Right atrium auricular region (tissue), 2 donors: Measurements from ENCODE around the gene CAMTA1. TPM values are rescaled to one million over a fixed set of nuclear protein-coding genes. Genes with fewer than 3 reads are reported as not detected.

ENCODE experiments used
- DNase-seq: peaks from one replicate; pipeline ENCODE4 v3.0.0-alpha.2; 2019; ENCODE audit warnings: low spot score
- H3K27ac ChIP-seq, 2 donors: fragments of 200-600 bp; sonication (generic); 1 replicate in 1 of 2; 2 replicates in 1 of 2; pipeline ENCODE4 v1.5.1; 2016 to 2019
- H3K27me3 ChIP-seq, 2 donors: fragments of 200-600 bp; sonication (generic); one replicate each; pipeline versions ENCODE4 v1.5.1 to v1.6.0; 2017 to 2019
- H3K36me3 ChIP-seq: fragments of 200-600 bp; sonication (generic); one replicate; pipeline ENCODE4 v1.5.1; 2016
- H3K4me1 ChIP-seq, 2 donors: fragments of 200-600 bp; sonication (generic); one replicate each; pipeline versions ENCODE4 v1.5.1 to v1.6.0; 2017 to 2019
- H3K4me3 ChIP-seq, 2 donors: fragments of 200-600 bp; sonication (generic); 1 replicate in 1 of 2; 2 replicates in 1 of 2; pipeline ENCODE4 v1.5.1; 2017 to 2019; ENCODE audit warnings: mild to moderate bottlenecking in 1 of 2, moderate library complexity in 1 of 2
- H3K9me3 ChIP-seq, 2 donors: fragments of 200-600 bp; sonication (generic); one replicate each; pipeline ENCODE4 v1.5.1; 2019
- total RNA-seq, 2 donors: library from RNA; depleted of rRNA; stranded (reverse); fragments of >200 nt; gene quantifications; one replicate each; pipeline ENCODE4 v1.1.0, GENCODE V29; 2016
- TF ChIP-seq, protein P1 (sequence below), 2 donors: fragments of 200-600 bp; sonication (generic); IDR thresholded peaks; one replicate each; pipeline ENCODE4 v1.5.1; 2019; ENCODE audit warnings: antibody characterized with exemption in 2 of 2

CAMTA1 gene
- total RNA-seq, 2 donors from 2014 or later: 132 to 190 TPM

DNA sequence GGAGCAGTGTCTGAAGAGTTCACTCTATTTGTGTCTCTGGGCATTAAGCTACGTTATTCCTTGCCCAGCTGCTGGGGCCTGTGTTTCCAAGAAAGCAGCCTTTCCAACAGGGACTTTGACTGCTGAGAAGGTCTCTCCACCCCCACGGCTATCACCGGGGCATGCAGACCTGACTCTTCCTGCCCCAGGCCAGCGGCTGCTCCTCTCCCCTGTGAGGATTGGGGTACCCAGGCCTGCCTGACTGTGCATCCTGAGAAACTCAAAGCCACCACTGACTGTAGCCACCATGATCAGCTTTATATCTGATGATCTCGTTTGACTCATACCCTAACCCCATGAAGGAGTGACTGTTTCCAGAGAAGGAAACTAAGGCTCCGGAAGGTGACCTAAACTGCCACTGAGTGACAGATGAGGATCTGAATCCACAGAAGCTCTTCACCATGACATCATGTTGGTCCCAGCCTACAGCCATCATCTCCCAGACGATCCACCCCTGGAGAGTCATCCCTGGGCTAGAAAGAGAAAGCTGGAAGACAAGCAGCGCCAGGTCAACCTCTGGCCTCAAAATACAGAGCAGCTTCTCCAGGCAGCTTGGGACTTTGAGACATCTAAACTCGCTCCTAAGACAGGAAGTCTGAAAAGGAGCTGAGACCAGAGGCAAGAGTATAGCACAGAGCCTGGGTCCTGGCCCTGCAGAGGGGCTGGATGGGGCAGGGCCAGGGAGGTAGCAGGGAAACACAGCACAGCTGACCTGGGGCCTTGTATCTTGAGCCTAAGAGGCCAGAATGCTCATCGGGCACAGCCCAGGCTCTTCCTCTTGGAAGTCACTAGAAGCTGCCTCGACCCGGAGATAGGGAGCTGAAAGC is 741.8 kb downstream of the CAMTA1 start:
- Histone ChIP-seq H3K27ac (no peak overlapping the region), H3K9me3 (no peaks in the 10 kb centered on the region), H3K36me3 (no peaks in the 10 kb centered on the region), H3K4me3 (no peak overlapping the region), H3K4me1 (no peaks in the 10 kb centered on the region), H3K27me3 (no peaks in the 10 kb centered on the region)
- no peak for DNase-seq
- TF ChIP-seq, protein P1, sequence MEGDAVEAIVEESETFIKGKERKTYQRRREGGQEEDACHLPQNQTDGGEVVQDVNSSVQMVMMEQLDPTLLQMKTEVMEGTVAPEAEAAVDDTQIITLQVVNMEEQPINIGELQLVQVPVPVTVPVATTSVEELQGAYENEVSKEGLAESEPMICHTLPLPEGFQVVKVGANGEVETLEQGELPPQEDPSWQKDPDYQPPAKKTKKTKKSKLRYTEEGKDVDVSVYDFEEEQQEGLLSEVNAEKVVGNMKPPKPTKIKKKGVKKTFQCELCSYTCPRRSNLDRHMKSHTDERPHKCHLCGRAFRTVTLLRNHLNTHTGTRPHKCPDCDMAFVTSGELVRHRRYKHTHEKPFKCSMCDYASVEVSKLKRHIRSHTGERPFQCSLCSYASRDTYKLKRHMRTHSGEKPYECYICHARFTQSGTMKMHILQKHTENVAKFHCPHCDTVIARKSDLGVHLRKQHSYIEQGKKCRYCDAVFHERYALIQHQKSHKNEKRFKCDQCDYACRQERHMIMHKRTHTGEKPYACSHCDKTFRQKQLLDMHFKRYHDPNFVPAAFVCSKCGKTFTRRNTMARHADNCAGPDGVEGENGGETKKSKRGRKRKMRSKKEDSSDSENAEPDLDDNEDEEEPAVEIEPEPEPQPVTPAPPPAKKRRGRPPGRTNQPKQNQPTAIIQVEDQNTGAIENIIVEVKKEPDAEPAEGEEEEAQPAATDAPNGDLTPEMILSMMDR (IDR thresholded peaks at IDR 0.05): no peak

DNA sequence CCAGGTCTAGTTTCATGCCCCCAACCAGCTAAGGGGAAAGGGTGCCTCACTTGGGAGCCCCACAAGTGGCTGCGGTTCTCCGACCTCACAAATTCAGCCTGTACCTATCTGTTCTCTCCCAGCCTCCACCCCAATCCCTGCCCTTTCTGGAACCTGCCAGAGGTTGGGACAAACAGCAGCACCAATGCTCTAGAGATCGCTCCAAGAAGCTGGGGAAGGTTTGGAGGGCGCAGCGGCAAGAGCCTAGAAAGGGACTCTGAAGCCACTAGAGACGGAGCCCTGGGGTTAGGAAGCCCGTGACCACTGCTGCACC is 742.4 kb downstream of the CAMTA1 start:
- H3K9me3 ChIP-seq: no peaks in the 10 kb centered on the region
- no peaks in the 10 kb centered on the region for H3K4me1 ChIP-seq
- H3K27me3 ChIP-seq: no peaks in the 10 kb centered on the region
- TF ChIP-seq, protein P1 (IDR thresholded peaks at IDR 0.05): no peak
- no peak for DNase-seq
- no peaks in the 10 kb centered on the region for H3K36me3 ChIP-seq
- no peak overlapping the region for H3K4me3 ChIP-seq
- H3K27ac ChIP-seq: no peak overlapping the region

DNA sequence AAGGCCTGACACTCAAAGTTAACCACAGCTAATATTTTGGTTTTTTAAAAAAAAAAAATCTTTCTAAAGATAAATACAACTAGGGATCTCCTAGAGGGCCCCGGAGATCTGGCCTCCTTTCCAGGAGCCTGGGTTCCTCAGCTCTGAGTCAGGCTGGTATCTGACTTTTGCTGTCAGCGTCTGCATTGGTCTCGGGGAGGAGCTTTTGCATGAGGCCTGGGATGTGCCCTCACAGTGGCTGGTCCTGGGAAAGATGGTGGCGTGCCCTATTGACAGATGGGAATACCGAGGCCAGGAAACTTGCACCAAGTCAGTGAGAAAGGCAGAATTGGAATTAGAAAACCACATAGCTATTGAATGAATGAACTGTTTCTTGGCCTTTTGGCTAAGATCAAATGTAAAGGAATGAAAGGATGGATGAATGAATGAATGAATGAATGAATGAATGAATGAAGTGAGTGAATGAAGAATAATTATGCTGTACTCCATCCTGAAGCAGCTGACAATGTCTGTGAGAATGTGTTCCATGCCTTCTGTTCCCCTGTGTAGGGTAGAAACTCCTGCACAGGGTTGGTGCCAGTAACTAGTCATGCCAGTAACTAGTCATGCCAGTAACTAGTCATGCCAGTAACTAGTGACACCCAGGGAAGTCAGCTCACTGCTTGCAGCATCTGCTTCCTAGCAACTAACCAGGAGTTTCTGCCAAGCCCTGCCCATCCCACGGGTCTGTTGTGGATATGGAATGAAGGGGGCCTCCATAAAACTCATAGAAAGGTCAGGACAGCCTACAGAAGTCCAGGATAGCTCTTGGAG is 743.3 kb downstream of the CAMTA1 start:
- DNase-seq: no peak
- H3K27me3 ChIP-seq: no peaks in the 10 kb centered on the region
- TF ChIP-seq, protein P1 (IDR thresholded peaks at IDR 0.05): no peak

DNA sequence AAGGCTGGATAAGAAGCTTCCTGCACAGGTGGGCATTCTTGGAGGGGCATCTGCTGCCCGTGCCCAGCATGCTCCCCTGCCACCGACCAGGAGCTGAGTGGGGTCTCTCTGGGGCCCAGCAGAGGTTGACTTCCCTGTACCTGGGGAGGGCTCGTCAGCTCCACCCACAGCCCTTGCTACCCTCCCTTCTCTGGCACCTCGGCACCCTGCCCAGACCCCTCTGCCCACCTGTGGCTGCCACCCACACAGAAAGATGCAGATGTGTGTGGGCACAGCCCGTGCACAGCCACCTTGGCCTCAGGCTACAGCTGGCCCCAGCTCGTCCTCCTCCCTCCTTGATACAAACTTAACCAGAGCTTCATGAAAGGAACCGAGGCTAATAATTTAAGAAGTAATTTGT is 744.7 kb downstream of the CAMTA1 start:
- H3K36me3 ChIP-seq: no peaks in the 10 kb centered on the region
- H3K27me3 ChIP-seq: no peaks in the 10 kb centered on the region
- peaks cover 0 to 9% of the 10 kb centered on the region in 2 donors for H3K4me1 ChIP-seq
- no peak overlapping the region for H3K27ac ChIP-seq
- TF ChIP-seq, protein P1 (IDR thresholded peaks at IDR 0.05): no peak
- H3K9me3 ChIP-seq: no peaks in the 10 kb centered on the region
- no peak overlapping the region for H3K4me3 ChIP-seq
- no peak for DNase-seq

More for the DNA sequence above, 743.3 kb downstream of the CAMTA1 start:
- no peaks in the 10 kb centered on the region for H3K4me1 ChIP-seq
- no peaks in the 10 kb centered on the region for H3K9me3 ChIP-seq
- no peak overlapping the region for H3K4me3 ChIP-seq
- no peaks in the 10 kb centered on the region for H3K36me3 ChIP-seq
- H3K27ac ChIP-seq: no peak overlapping the region

DNA sequence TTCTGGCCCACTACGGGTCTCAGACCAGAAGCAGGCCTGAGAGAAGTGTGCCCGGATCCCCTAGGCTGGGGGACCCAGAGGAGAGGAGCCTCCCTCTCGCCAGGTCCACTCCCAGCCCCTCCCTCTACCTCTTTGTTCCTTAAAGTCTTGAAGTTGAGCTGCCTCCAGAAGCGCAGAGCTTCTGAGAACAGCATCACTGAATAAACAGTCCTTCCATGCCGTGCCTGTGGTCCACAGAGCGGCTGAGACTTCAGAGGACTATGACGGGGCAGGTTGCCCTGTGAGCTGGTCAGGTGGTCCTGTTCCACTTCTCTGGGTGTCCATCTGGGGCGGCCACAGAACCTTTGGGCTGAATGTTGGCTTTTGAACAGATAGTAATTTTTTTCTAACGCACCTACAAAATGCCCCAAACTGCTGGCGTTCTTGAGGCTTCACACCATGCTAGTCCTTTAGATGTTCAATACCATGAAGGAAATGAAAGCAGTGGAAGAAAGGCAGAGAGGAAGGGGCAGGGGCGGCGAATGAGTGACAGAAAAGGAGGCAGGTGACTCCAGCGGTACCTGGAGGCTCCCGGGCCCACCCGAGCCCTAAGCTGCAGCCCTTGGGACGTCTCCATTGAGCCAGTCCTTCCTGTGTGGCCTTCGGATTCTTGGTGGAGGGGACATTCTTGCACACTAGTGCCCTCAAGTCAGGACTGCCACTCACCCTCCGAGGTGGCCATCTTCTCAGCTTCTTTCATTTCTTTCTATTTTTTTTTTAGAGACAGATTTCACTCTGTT is 746.5 kb downstream of the CAMTA1 start:
- H3K4me3 ChIP-seq: no peak overlapping the region
- H3K9me3 ChIP-seq: no peaks in the 10 kb centered on the region
- TF ChIP-seq, protein P1 (IDR thresholded peaks at IDR 0.05): no peak
- no peak for DNase-seq
- H3K36me3 ChIP-seq: no peaks in the 10 kb centered on the region
- H3K27me3 ChIP-seq: no peaks in the 10 kb centered on the region
- no peak overlapping the region for H3K27ac ChIP-seq
- H3K4me1 ChIP-seq: peaks cover 0 to 9% of the 10 kb centered on the region in 2 donors
